Measurements from ENCODE around the gene FSD1L. TPM values are rescaled to one million over a fixed set of nuclear protein-coding genes. Genes with fewer than 3 reads are reported as not detected.

Gene FSD1L
- total RNA-seq, 3 donors from 2014 or later, result 3.4 to 5.9 (median 5.2) TPM

- Histone ChIP-seq H3K36me3 (no peaks in the 10 kb centered on the region), H3K4me1 (no peaks in the 10 kb centered on the region), H3K27me3 (no peaks in the 10 kb centered on the region), H3K9me3 (no peaks in the 10 kb centered on the region), H3K27ac (no peak overlapping the region), H3K4me3 (no peak overlapping the region)
- intact Hi-C loops (cut with DNase I; ENCODE audit: low total_unique reads), result loop anchor here (10.0 kb wide), 1 partner anchor 1049 kb away; no protein-coding TSS in a partner anchor
- TF ChIP-seq POLR2AphosphoS5 (IDR thresholded peaks at IDR 0.05), result no peak
- no peak for TF ChIP-seq POLR2A (IDR thresholded peaks at IDR 0.05)
- TF ChIP-seq CTCF (IDR thresholded peaks at IDR 0.05), result no peak
- DNase-seq (ENCODE audit: low spot score in 2 of 2), result no peak
Observed at GRCh38 chr9:105483618-105484017, 35.8 kb downstream of the FSD1L start.

GRCh38 chr9:105484226-105484625, 36.4 kb downstream of the FSD1L start:
- Histone ChIP-seq H3K9me3 (no peaks in the 10 kb centered on the region), H3K27ac (no peak overlapping the region), H3K4me3 (no peak overlapping the region), H3K27me3 (no peaks in the 10 kb centered on the region), H3K36me3 (no peaks in the 10 kb centered on the region), H3K4me1 (no peaks in the 10 kb centered on the region)
- TF ChIP-seq CTCF (IDR thresholded peaks at IDR 0.05) (no peak), POLR2A (IDR thresholded peaks at IDR 0.05) (no peak), POLR2AphosphoS5 (IDR thresholded peaks at IDR 0.05) (no peak)
- no peak for DNase-seq (ENCODE audit: low spot score in 2 of 2)
- intact Hi-C loops (cut with DNase I; ENCODE audit: low total_unique reads), result loop anchor here (10.0 kb wide), 1 partner anchor 1049 kb away; no protein-coding TSS in a partner anchor

- intact Hi-C loops (cut with DNase I; ENCODE audit: low total_unique reads), result loop anchor here (10.0 kb wide), 1 partner anchor 1050 kb away; no protein-coding TSS in a partner anchor
- no peak overlapping the region for H3K27ac ChIP-seq
- TF ChIP-seq POLR2A (IDR thresholded peaks at IDR 0.05) (no peak), CTCF (IDR thresholded peaks at IDR 0.05) (no peak), POLR2AphosphoS5 (IDR thresholded peaks at IDR 0.05) (no peak)
- H3K4me3 ChIP-seq, result no peak overlapping the region
- H3K4me1 ChIP-seq, result no peaks in the 10 kb centered on the region
- no peaks in the 10 kb centered on the region for H3K36me3 ChIP-seq
- DNase-seq (ENCODE audit: low spot score in 2 of 2), result no peak
- no peaks in the 10 kb centered on the region for H3K9me3 ChIP-seq
- no peaks in the 10 kb centered on the region for H3K27me3 ChIP-seq
Observed at GRCh38 chr9:105485131-105485530, 37.3 kb downstream of the FSD1L start.

- H3K4me1 ChIP-seq, result no peaks in the 10 kb centered on the region
- intact Hi-C loops (cut with DNase I; ENCODE audit: low total_unique reads), result no loop called here
- no peaks in the 10 kb centered on the region for H3K27me3 ChIP-seq
- H3K27ac ChIP-seq, result no peak overlapping the region
- no peak for DNase-seq (ENCODE audit: low spot score in 2 of 2)
- H3K4me3 ChIP-seq, result no peak overlapping the region
- TF ChIP-seq POLR2A (IDR thresholded peaks at IDR 0.05) (no peak), CTCF (IDR thresholded peaks at IDR 0.05) (no peak), POLR2AphosphoS5 (IDR thresholded peaks at IDR 0.05) (no peak)
- no peaks in the 10 kb centered on the region for H3K9me3 ChIP-seq
- no peaks in the 10 kb centered on the region for H3K36me3 ChIP-seq
Observed at GRCh38 chr9:105496826-105497225, 49.0 kb downstream of the FSD1L start.

GRCh38 chr9:105497704-105498103, 49.9 kb downstream of the FSD1L start:
- Histone ChIP-seq H3K9me3 (no peaks in the 10 kb centered on the region), H3K4me1 (no peaks in the 10 kb centered on the region), H3K27ac (no peak overlapping the region), H3K27me3 (no peaks in the 10 kb centered on the region), H3K4me3 (no peak overlapping the region), H3K36me3 (no peaks in the 10 kb centered on the region)
- intact Hi-C loops (cut with DNase I; ENCODE audit: low total_unique reads), result no loop called here
- TF ChIP-seq CTCF (IDR thresholded peaks at IDR 0.05) (no peak), POLR2A (IDR thresholded peaks at IDR 0.05) (no peak), POLR2AphosphoS5 (IDR thresholded peaks at IDR 0.05) (no peak)
- no peak for DNase-seq (ENCODE audit: low spot score in 2 of 2)
